Right atrium auricular region (tissue), 2 donors: ENCODE measurements around the gene PIGN. TPM values are rescaled to one million over a fixed set of nuclear protein-coding genes. Genes with fewer than 3 reads are reported as not detected.

Experiments
- DNase-seq: peaks from one replicate; pipeline ENCODE4 v3.0.0-alpha.2; 2019; ENCODE audit warnings: low spot score
- H3K27ac ChIP-seq, 2 donors: fragments of 200-600 bp; sonication (generic); 1 replicate in 1 of 2; 2 replicates in 1 of 2; pipeline ENCODE4 v1.5.1; 2016 to 2019
- H3K27me3 ChIP-seq, 2 donors: fragments of 200-600 bp; sonication (generic); one replicate each; pipeline versions ENCODE4 v1.5.1 to v1.6.0; 2017 to 2019
- H3K36me3 ChIP-seq: fragments of 200-600 bp; sonication (generic); one replicate; pipeline ENCODE4 v1.5.1; 2016
- H3K4me1 ChIP-seq, 2 donors: fragments of 200-600 bp; sonication (generic); one replicate each; pipeline versions ENCODE4 v1.5.1 to v1.6.0; 2017 to 2019
- H3K4me3 ChIP-seq, 2 donors: fragments of 200-600 bp; sonication (generic); 1 replicate in 1 of 2; 2 replicates in 1 of 2; pipeline ENCODE4 v1.5.1; 2017 to 2019; ENCODE audit warnings: mild to moderate bottlenecking in 1 of 2, moderate library complexity in 1 of 2
- H3K9me3 ChIP-seq, 2 donors: fragments of 200-600 bp; sonication (generic); one replicate each; pipeline ENCODE4 v1.5.1; 2019
- total RNA-seq, 2 donors: library from RNA; depleted of rRNA; stranded (reverse); fragments of >200 nt; gene quantifications; one replicate each; pipeline ENCODE4 v1.1.0, GENCODE V29; 2016
- TF ChIP-seq, protein P1 (sequence below), 2 donors: fragments of 200-600 bp; sonication (generic); IDR thresholded peaks; one replicate each; pipeline ENCODE4 v1.5.1; 2019; ENCODE audit warnings: antibody characterized with exemption in 2 of 2

The PIGN gene
- total RNA-seq, 2 donors from 2014 or later: 10.8 to 16.8 TPM

DNA sequence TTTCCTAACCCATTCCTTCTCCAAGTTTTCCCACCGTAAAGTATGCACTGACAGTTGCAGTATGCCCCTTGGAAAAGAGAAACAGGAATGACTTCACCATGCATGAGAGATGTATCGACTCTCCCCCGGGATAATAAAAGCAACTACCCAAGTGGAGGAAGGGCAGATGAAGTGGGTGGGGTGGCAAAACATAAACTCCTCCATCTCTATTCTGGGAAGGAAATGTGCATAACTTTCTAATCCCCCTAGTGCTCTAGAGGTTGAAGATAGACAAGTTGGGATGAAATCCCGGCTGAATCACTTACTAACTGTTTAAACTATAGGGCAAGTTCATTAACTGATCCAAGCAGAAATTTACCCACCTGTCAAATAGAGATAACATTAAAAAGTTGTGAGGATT lies 89.2 kb downstream of the PIGN start:
- peaks cover 0 to 6% of the 10 kb centered on the region in 2 donors for H3K9me3 ChIP-seq
- H3K4me3 ChIP-seq: no peak overlapping the region
- H3K36me3 ChIP-seq: peaks cover 22% of the 10 kb centered on the region

DNA sequence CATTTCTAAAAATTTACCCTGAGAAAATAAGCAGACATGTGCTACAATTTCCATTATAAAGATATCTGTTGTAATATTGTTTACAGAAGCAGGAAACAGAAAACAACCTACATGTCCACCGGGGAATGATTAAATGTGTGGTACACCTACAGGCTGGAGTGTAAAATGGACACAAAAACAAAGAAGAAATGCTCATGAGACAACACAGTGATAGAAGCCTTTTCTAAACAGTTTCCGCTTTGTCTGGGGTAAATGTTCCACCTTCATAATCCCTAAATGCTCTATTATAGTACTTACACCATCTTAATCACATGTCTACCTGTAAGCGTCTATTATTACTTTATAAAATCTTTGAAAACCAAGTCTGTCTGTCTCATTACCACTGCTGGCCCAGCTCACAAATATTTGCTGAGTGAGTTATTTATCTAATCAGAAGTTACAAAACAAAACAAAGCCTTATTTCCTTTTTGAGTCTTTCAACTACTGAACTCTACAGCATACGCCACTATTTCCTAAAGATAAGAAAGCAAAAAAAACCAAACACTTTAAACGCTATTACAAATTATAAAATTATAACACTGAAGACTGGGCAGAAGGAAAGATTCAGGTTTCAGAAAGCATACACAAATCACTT lies 95.3 kb downstream of the PIGN start:
- Histone ChIP-seq H3K9me3 (no peaks in the 10 kb centered on the region), H3K4me1 (no peaks in the 10 kb centered on the region), H3K27me3 (no peaks in the 10 kb centered on the region), H3K27ac (no peak overlapping the region), H3K4me3 (no peak overlapping the region), H3K36me3 (peaks cover 10% of the 10 kb centered on the region)
- DNase-seq: no peak
- TF ChIP-seq, protein P1, sequence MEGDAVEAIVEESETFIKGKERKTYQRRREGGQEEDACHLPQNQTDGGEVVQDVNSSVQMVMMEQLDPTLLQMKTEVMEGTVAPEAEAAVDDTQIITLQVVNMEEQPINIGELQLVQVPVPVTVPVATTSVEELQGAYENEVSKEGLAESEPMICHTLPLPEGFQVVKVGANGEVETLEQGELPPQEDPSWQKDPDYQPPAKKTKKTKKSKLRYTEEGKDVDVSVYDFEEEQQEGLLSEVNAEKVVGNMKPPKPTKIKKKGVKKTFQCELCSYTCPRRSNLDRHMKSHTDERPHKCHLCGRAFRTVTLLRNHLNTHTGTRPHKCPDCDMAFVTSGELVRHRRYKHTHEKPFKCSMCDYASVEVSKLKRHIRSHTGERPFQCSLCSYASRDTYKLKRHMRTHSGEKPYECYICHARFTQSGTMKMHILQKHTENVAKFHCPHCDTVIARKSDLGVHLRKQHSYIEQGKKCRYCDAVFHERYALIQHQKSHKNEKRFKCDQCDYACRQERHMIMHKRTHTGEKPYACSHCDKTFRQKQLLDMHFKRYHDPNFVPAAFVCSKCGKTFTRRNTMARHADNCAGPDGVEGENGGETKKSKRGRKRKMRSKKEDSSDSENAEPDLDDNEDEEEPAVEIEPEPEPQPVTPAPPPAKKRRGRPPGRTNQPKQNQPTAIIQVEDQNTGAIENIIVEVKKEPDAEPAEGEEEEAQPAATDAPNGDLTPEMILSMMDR (IDR thresholded peaks at IDR 0.05): no peak

More for the DNA sequence above, 89.2 kb downstream of the PIGN start:
- no peaks in the 10 kb centered on the region for H3K27me3 ChIP-seq
- TF ChIP-seq, protein P1 (IDR thresholded peaks at IDR 0.05): no peak
- DNase-seq: no peak
- no peaks in the 10 kb centered on the region for H3K4me1 ChIP-seq
- H3K27ac ChIP-seq: no peak overlapping the region

DNA sequence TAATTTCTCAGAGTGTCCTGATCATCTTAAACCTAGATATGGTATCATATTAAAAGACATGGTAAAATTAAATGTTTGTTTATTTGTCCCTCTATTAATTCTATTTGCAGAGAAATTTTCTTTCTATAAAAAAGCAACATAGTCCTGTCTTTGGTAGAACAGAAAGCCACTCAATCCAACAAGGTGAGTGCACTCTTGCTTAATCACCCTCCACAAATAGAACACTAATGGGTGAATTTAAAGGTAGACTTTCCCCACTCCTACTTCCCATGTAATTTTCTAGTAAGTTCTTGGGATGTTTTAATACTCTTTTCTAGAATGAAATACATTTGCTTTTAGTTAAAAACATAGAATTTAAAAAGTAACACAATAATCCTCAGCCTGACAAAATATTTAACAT lies 97.7 kb downstream of the PIGN start:
- Histone ChIP-seq H3K4me1 (no peaks in the 10 kb centered on the region), H3K27me3 (no peaks in the 10 kb centered on the region), H3K9me3 (no peaks in the 10 kb centered on the region), H3K27ac (no peak overlapping the region), H3K36me3 (peaks cover 10% of the 10 kb centered on the region), H3K4me3 (no peak overlapping the region)
- DNase-seq: no peak
- TF ChIP-seq, protein P1 (IDR thresholded peaks at IDR 0.05): no peak

DNA sequence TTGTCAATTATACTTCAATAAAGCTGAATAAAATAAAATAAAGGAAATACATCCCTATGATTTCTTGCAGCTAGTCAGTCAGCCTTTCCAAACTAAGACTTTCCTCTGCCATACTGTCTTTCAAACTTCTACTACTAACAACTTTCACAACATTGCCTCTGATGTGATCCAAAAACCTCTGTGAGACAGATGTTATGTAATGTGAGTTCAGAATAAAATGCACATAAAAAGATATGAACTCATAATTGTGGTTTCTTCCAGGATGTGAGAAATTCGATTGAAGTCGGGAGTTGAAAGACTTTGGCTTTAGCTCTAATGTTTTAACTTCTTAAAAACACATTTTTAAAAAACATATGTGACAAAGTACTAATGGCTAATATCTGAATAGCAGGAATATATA lies 98.7 kb downstream of the PIGN start:
- Histone ChIP-seq H3K36me3 (peaks cover 10% of the 10 kb centered on the region), H3K27ac (no peak overlapping the region), H3K27me3 (no peaks in the 10 kb centered on the region), H3K9me3 (no peaks in the 10 kb centered on the region), H3K4me1 (no peaks in the 10 kb centered on the region), H3K4me3 (no peak overlapping the region)
- DNase-seq: no peak
- TF ChIP-seq, protein P1 (IDR thresholded peaks at IDR 0.05): no peak

DNA sequence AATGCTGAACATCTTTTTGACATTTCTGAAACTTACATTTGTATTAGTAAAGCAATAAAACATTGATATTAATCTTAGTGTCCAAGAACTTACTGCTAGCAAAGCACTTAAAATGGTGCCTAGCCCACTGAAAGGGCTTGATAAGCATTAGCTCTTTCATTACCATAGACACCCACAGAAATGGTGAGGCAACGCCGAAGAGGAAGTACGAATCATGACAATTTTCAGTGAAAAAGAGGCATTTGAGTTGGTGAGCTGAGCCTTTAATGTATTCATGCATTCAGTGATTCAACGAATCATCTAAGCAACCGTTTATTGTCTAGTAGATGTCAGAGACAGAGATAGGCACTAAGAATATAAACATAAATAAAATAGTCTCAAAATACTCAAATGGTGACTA lies 101.1 kb downstream of the PIGN start:
- H3K27me3 ChIP-seq: no peaks in the 10 kb centered on the region
- no peak overlapping the region for H3K27ac ChIP-seq
- no peaks in the 10 kb centered on the region for H3K9me3 ChIP-seq
- H3K4me3 ChIP-seq: no peak overlapping the region
- no peaks in the 10 kb centered on the region for H3K4me1 ChIP-seq
- H3K36me3 ChIP-seq: peaks cover 10% of the 10 kb centered on the region
- DNase-seq: no peak
- TF ChIP-seq, protein P1 (IDR thresholded peaks at IDR 0.05): no peak

DNA sequence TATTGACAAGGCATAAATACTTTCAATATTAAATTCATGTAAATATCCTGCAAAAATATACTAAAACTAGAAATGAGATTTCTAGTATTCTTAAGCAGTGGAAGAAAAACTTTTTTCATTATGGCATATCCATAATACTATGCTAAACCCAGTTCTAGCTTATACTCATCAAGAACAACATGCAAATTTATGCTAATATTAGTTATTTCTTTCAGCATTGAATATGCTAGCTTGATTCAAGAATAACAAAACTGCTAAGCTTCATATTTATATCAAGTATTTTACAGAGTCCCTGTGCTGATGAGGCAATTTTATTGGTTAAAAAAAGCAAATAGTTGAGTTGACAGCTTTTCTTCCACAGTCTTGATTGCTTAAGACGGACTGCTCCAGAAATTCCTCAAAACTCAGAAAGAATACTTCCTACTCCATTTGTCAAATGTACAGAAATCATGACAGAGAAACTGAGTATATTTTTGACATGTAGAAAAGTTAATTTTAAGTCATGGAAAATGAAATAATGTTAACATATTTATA lies 105.0 kb downstream of the PIGN start:
- H3K4me3 ChIP-seq: no peak overlapping the region
- H3K4me1 ChIP-seq: no peaks in the 10 kb centered on the region
- no peak overlapping the region for H3K27ac ChIP-seq
- no peak for DNase-seq
- TF ChIP-seq, protein P1 (IDR thresholded peaks at IDR 0.05): no peak
- H3K9me3 ChIP-seq: no peaks in the 10 kb centered on the region
- H3K36me3 ChIP-seq: no peaks in the 10 kb centered on the region
- H3K27me3 ChIP-seq: no peaks in the 10 kb centered on the region
